ENCODE data around the gene CD14.

- TF ChIP-seq POLR2AphosphoS5 (IDR thresholded peaks at IDR 0.05; ENCODE audit: borderline replicate concordance, low read depth, low read length) (no peak), EZH2 (IDR thresholded peaks at IDR 0.05) (no peak), FOXP2 (optimal IDR thresholded peaks at IDR 0.05; ENCODE audit: control extremely low read depth, extremely low read length, insufficient read depth) (no peak)
Observed at GRCh38 chr5:140596321-140596741, 36.6 kb downstream of the CD14 start.

Data from SK-N-MC (cell line).